NCI-H1417 (cell line): ENCODE results near the gene PSMA4.
"Not testable (repeated sequence)": the region's sequence is repeated elsewhere in the genome, so short reads cannot be mapped to it uniquely, and the experiment has no call there.

Experiments
- DNase-seq, 3 experiments: peaks; one replicate each; lab custom pipeline; 2025; lab: John Stamatoyannopoulos, UW

Gene PSMA4

GRCh38 chr15:78540141-78540870, at the start of gene PSMA4:
PSMA4 (plus strand) TSS chr15:78540444; CDS start chr15:78541928, 1,484 bp downstream.
- peak; percentile 76 to 98 (median 97) for DNase-seq

GRCh38 chr15:78492872-78493271, 47.4 kb upstream of the PSMA4 start:
- no peak for DNase-seq

GRCh38 chr15:78501857-78502256, 38.4 kb upstream of the PSMA4 start:
- no peak for DNase-seq

GRCh38 chr15:78502641-78503040, 37.6 kb upstream of the PSMA4 start:
- DNase-seq, result no peak

- DNase-seq, result peak; percentile 91 to 99 (median 98)
These were observed 33.0 kb upstream of the PSMA4 start, which contains the start of gene HYKK for GRCh38 chr15:78506971-78507830. HYKK (plus strand) TSS chr15:78507577; CDS start chr15:78513089, 5,512 bp downstream.

GRCh38 chr15:78507831-78508160, 32.4 kb upstream of the PSMA4 start:
- peak in 1 of 3 experiments; percentile 78 for DNase-seq

GRCh38 chr15:78508272-78508671, 32.0 kb upstream of the PSMA4 start:
- DNase-seq, result no peak

GRCh38 chr15:78509726-78510312, 30.4 kb upstream of the PSMA4 start:
- DNase-seq, result peak in 1 of 3 experiments; percentile 28

GRCh38 chr15:78520035-78520434, 20.2 kb upstream of the PSMA4 start:
- DNase-seq, result not testable (repeated sequence)

- DNase-seq, result no peak
These were observed 16.0 kb upstream of the PSMA4 start for GRCh38 chr15:78524230-78524629.

GRCh38 chr15:78527325-78527724, 12.9 kb upstream of the PSMA4 start:
- DNase-seq, result no peak

GRCh38 chr15:78533331-78533730, 6.9 kb upstream of the PSMA4 start:
- peak in 2 of 3 experiments; percentile 9 to 69 for DNase-seq

- DNase-seq, result no peak
These were observed 4.1 kb upstream of the PSMA4 start for GRCh38 chr15:78536134-78536533.

GRCh38 chr15:78537266-78537905, 2.9 kb upstream of the PSMA4 start:
- DNase-seq, result no peak

GRCh38 chr15:78538358-78538757, 1.9 kb upstream of the PSMA4 start:
- DNase-seq, result no peak

GRCh38 chr15:78539464-78540140, 642 bp upstream of the PSMA4 start:
- not testable (repeated sequence) for DNase-seq

- DNase-seq, result no peak
These were observed 863 bp downstream of the PSMA4 start for GRCh38 chr15:78540871-78541743.

GRCh38 chr15:78541744-78542034, 1.4 kb downstream of the PSMA4 start:
- no peak for DNase-seq

- DNase-seq, result no peak
These were observed 2.4 kb downstream of the PSMA4 start for GRCh38 chr15:78542647-78543046.

GRCh38 chr15:78550194-78550593, 9.9 kb downstream of the PSMA4 start:
- no peak for DNase-seq

- no peak for DNase-seq
These were observed 10.6 kb downstream of the PSMA4 start for GRCh38 chr15:78550815-78551214.
